ENCODE results near the gene CDHR3.
A peak's percentile ranks its signal among the peaks of the same experiment; 100 is the strongest.

Gene CDHR3

DNA sequence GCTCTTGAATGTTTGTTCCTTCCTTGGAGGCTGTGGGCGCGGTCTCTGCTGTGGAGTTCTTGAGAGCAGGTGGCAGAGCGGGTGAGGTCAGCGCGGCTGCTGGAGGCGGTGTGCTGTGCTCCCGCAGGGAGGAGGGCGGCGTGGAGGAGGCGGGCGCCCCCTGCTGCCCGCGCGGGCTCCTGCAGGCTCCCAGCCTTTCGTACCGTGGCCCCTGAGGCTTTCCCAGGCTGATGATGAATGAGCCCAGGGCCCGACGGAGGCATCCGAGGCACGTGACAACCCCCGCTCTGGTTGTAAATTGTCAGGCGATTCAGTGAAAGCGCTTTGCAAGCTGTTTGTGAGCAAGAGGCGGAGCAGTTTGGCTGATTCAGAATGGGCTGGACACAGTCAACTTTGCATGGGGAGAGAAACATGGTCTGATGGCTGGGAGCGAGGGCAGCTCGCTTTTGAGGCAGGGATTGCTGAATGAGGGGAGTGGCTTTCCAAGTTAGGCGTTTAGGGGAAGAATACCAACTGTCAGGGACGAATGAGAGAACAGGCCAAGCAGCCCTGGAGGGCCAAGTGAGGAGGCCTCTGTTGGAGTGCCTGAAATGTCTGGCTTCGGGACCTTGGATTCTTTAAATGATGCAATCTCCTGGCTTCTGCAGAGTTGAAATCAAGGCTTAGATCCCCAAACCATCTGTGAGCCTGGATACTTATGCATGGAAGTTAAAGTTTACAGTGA is 46.6 kb downstream of the CDHR3 start:
- peak; percentile 4 for DNase-seq (ENCODE audit: low read depth)
- no peak overlapping the region for H3K4me3 ChIP-seq (ENCODE audit: low read depth, low read length)
- TF ChIP-seq, protein P1, sequence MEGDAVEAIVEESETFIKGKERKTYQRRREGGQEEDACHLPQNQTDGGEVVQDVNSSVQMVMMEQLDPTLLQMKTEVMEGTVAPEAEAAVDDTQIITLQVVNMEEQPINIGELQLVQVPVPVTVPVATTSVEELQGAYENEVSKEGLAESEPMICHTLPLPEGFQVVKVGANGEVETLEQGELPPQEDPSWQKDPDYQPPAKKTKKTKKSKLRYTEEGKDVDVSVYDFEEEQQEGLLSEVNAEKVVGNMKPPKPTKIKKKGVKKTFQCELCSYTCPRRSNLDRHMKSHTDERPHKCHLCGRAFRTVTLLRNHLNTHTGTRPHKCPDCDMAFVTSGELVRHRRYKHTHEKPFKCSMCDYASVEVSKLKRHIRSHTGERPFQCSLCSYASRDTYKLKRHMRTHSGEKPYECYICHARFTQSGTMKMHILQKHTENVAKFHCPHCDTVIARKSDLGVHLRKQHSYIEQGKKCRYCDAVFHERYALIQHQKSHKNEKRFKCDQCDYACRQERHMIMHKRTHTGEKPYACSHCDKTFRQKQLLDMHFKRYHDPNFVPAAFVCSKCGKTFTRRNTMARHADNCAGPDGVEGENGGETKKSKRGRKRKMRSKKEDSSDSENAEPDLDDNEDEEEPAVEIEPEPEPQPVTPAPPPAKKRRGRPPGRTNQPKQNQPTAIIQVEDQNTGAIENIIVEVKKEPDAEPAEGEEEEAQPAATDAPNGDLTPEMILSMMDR (IDR thresholded peaks at IDR 0.05; ENCODE audit: low read depth, low read length, missing control alignments) = peak; percentile 93

GRCh38 chr7:106010331-106010730 is 47.3 kb downstream of the CDHR3 start:
- TF ChIP-seq, protein P1 (IDR thresholded peaks at IDR 0.05; ENCODE audit: low read depth, low read length, missing control alignments) = no peak
- no peak overlapping the region for H3K4me3 ChIP-seq (ENCODE audit: low read depth, low read length)
- no peak for DNase-seq (ENCODE audit: low read depth)

GRCh38 chr7:106010866-106011265 is 47.8 kb downstream of the CDHR3 start:
- TF ChIP-seq, protein P1 (IDR thresholded peaks at IDR 0.05; ENCODE audit: low read depth, low read length, missing control alignments) = no peak

DNA sequence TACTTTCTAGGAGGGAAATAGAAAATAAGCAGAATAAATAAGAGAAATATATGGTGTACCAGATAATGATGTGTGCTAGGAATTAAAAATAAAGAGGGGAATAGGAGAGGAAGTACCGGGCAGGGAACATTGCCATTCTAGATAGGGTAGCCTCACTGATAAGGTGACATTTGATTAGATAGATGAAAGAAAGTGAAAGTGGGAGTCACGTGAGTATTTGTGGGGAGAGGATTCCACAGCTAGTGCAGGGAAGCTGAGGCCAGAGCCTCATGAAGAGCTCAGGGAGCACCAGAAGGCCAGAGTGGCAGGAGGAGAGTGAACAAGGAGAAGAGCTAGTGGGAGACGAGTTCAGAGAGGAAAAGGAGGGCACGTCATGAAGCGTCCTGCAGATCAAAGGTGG is 49.1 kb downstream of the CDHR3 start:
- no peak overlapping the region for H3K4me3 ChIP-seq (ENCODE audit: low read depth, low read length)
- DNase-seq (ENCODE audit: low read depth) = no peak

More at GRCh38 chr7:106010866-106011265, 47.8 kb downstream of the CDHR3 start:
- H3K4me3 ChIP-seq (ENCODE audit: low read depth, low read length) = no peak overlapping the region
- DNase-seq (ENCODE audit: low read depth) = no peak

DNA sequence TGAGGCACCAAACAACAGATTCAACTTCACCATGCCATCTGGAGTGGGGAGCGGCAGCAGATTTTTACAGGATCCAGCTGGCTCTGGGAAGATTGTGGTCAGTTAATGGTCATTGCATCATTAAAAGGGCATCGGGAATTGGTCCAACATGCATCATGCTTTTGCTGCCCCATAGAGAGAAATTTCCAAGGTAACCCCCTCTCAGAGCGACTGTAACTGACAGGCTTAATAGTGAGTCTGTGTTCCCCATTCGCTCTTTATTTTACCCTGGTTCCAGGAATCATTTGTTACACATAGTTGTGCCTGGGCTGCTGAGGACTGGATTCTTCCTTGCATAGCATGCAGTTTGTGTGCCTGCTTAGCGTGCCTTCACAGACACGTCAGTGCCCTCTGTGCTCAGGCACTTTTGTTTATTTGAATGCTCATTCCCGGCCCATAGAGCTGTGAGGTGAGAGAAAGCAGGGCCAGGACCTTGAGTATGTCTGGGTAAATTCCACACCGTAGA is 49.9 kb downstream of the CDHR3 start:
- TF ChIP-seq, protein P1 (IDR thresholded peaks at IDR 0.05; ENCODE audit: low read depth, low read length, missing control alignments) = no peak
- no peak for DNase-seq (ENCODE audit: low read depth)
- H3K4me3 ChIP-seq (ENCODE audit: low read depth, low read length) = no peak overlapping the region

More for the DNA sequence above, 49.1 kb downstream of the CDHR3 start:
- TF ChIP-seq, protein P1 (IDR thresholded peaks at IDR 0.05; ENCODE audit: low read depth, low read length, missing control alignments) = no peak

- H3K4me3 ChIP-seq (ENCODE audit: low read depth, low read length) = no peak overlapping the region
- DNase-seq (ENCODE audit: low read depth) = no peak
- TF ChIP-seq, protein P1 (IDR thresholded peaks at IDR 0.05; ENCODE audit: low read depth, low read length, missing control alignments) = no peak
These were observed 52.5 kb downstream of the CDHR3 start for GRCh38 chr7:106015381-106016218.
